SH-SY5Y (cell line): ENCODE results near the gene LRFN5.

Experiments used
- GATA2 ChIP-seq: IDR thresholded peaks from 2 replicates; pipeline ENCODE4 v1.6.1; 2011; ENCODE audit warnings: mild to moderate bottlenecking, low read depth, low read length
- GATA3 ChIP-seq: IDR thresholded peaks from 2 replicates; pipeline ENCODE4 v1.6.1; 2011; ENCODE audit warnings: low read depth, mild to moderate bottlenecking, low read length, moderate library complexity

LRFN5 gene

GRCh38 chr14:41718477-41719166 is 111.9 kb downstream of the LRFN5 start:
- no peak for TF ChIP-seq GATA3

GRCh38 chr14:41739203-41739602 is 132.5 kb downstream of the LRFN5 start:
- TF ChIP-seq GATA3 (no peak), GATA2 (no peak)

- TF ChIP-seq GATA2: no peak
- no peak for TF ChIP-seq GATA3
Observed at GRCh38 chr14:41743140-41743539, 136.5 kb downstream of the LRFN5 start.

GRCh38 chr14:41749429-41749828 is 142.8 kb downstream of the LRFN5 start:
- TF ChIP-seq GATA3 (no peak), GATA2 (no peak)

- TF ChIP-seq GATA3 (no peak), GATA2 (no peak)
Observed at GRCh38 chr14:41758011-41758665, 151.5 kb downstream of the LRFN5 start.

GRCh38 chr14:41761204-41761603 is 154.5 kb downstream of the LRFN5 start:
- TF ChIP-seq GATA2: no peak
- no peak for TF ChIP-seq GATA3

GRCh38 chr14:41766772-41767171 is 160.1 kb downstream of the LRFN5 start:
- TF ChIP-seq GATA2 (no peak), GATA3 (no peak)

GRCh38 chr14:41773536-41774279 is 167.0 kb downstream of the LRFN5 start:
- TF ChIP-seq GATA3 (no peak), GATA2 (no peak)

- TF ChIP-seq GATA3 (no peak), GATA2 (no peak)
Observed at GRCh38 chr14:41782511-41782910, 175.8 kb downstream of the LRFN5 start.

- no peak for TF ChIP-seq GATA3
- no peak for TF ChIP-seq GATA2
Observed at GRCh38 chr14:41783403-41783802, 176.7 kb downstream of the LRFN5 start.

GRCh38 chr14:41785696-41786095 is 179.0 kb downstream of the LRFN5 start:
- TF ChIP-seq GATA3: no peak
- TF ChIP-seq GATA2: no peak

GRCh38 chr14:41799817-41800216 is 193.1 kb downstream of the LRFN5 start:
- TF ChIP-seq GATA3: no peak
- no peak for TF ChIP-seq GATA2

- TF ChIP-seq GATA3: no peak
- no peak for TF ChIP-seq GATA2
Observed at GRCh38 chr14:41805633-41806032, 199.0 kb downstream of the LRFN5 start.

GRCh38 chr14:41806366-41806975 is 199.8 kb downstream of the LRFN5 start:
- no peak for TF ChIP-seq GATA3
- TF ChIP-seq GATA2: no peak
